Smooth muscle cell (in vitro differentiated cells): Measurements from ENCODE around the gene EVPLL. TPM values are rescaled to one million over a fixed set of nuclear protein-coding genes. Genes with fewer than 3 reads are reported as not detected.
"Not testable (repeated sequence)": the region's sequence is repeated elsewhere in the genome, so short reads cannot be mapped to it uniquely, and the experiment has no call there.

ENCODE experiments used
- DNase-seq: peaks from one replicate; lab custom pipeline; 2025; ENCODE audit not compliant: unreplicated experiment; lab: John Stamatoyannopoulos, UW
- H2AFZ ChIP-seq: fragments of 200-600 bp; sonication (generic); 2 replicates; pipeline ENCODE4 v1.6.0; 2016; ENCODE audit warnings: antibody characterized with exemption, low read depth, mild to moderate bottlenecking
- H3F3A ChIP-seq: fragments of 200-600 bp; sonication (generic); 2 replicates; pipeline ENCODE4 v1.6.0; 2017; ENCODE audit warnings: antibody characterized with exemption, low read depth
- H3K27ac ChIP-seq: fragments of 200-600 bp; sonication (generic); 2 replicates; pipeline ENCODE4 v1.5.1; 2016; ENCODE audit warnings: low read depth, mild to moderate bottlenecking
- H3K27me3 ChIP-seq: fragments of 200-600 bp; sonication (generic); 2 replicates; pipeline ENCODE4 v1.6.1; 2016; ENCODE audit warnings: low read depth, mild to moderate bottlenecking
- H3K36me3 ChIP-seq: fragments of 200-600 bp; sonication (generic); 2 replicates; pipeline ENCODE4 v1.5.1; 2016; ENCODE audit warnings: low read depth
- H3K4me1 ChIP-seq: fragments of 200-600 bp; sonication (generic); 2 replicates; pipeline ENCODE4 v1.5.1; 2016; ENCODE audit warnings: low read depth
- H3K4me2 ChIP-seq: fragments of 200-600 bp; sonication (generic); 2 replicates; pipeline ENCODE4 v1.6.0; 2016; ENCODE audit warnings: mild to moderate bottlenecking
- H3K4me3 ChIP-seq: fragments of 200-600 bp; sonication (generic); 2 replicates; pipeline ENCODE4 v1.5.1; 2016; ENCODE audit warnings: mild to moderate bottlenecking
- H3K79me2 ChIP-seq: fragments of 200-600 bp; sonication (generic); 2 replicates; pipeline ENCODE4 v1.6.0; 2016; ENCODE audit warnings: low read depth, mild to moderate bottlenecking
- H3K9ac ChIP-seq: fragments of 200-600 bp; sonication (generic); 2 replicates; pipeline ENCODE4 v1.6.0; 2016; ENCODE audit warnings: low read depth
- H3K9me3 ChIP-seq: fragments of 200-600 bp; sonication (generic); replicated peaks from 2 replicates; pipeline ENCODE4 v1.5.1; 2016; ENCODE audit warnings: low read depth
- H4K20me1 ChIP-seq: fragments of 200-600 bp; sonication (generic); 2 replicates; pipeline ENCODE4 v1.6.0; 2016; ENCODE audit warnings: low read depth
- CTCF ChIP-seq: fragments of 200-600 bp; sonication (generic); IDR thresholded peaks from 2 replicates; pipeline ENCODE4 v1.5.1; 2017; ENCODE audit warnings: borderline replicate concordance, mild to moderate bottlenecking, antibody characterized with exemption; ENCODE audit not compliant: insufficient read depth, poor library complexity, severe bottlenecking
- WGBS: methylation state at CpG from one replicate; pipeline ENCODE4 v1.1.7; 2016; ENCODE audit warnings: low lambda C conversion rate; 5-methylcytosine and 5-hydroxymethylcytosine counted together
- polyA plus RNA-seq: library from polyadenylated mRNA; unstranded; fragments of >200 nt; fragmentation: Nextera tagmentation; extraction: Ambion mirVana; gene quantifications from 2 replicates; pipeline ENCODE4 v1.2.1, GENCODE V29; 2016
- total RNA-seq: library from RNA; depleted of rRNA; stranded (reverse); fragments of >200 nt; gene quantifications from 2 replicates; pipeline ENCODE4 v1.2.3, GENCODE V29; 2014

The EVPLL gene
- total and polyA plus RNA-seq, 2 experiments from 2014 or later: not detected

GRCh38 chr17:18374216-18374615, 3.4 kb upstream of the EVPLL start:
- H3K27ac ChIP-seq: no peak overlapping the region
- H3K4me2 ChIP-seq: no peak overlapping the region
- no peaks in the 10 kb centered on the region for H4K20me1 ChIP-seq
- no peak overlapping the region for H3K4me3 ChIP-seq
- H3K9ac ChIP-seq: no peak overlapping the region
- no peaks in the 10 kb centered on the region for H3F3A ChIP-seq
- no peak for TF ChIP-seq CTCF
- no peaks in the 10 kb centered on the region for H3K79me2 ChIP-seq
- no peaks in the 10 kb centered on the region for H3K9me3 ChIP-seq
- H3K27me3 ChIP-seq: no peaks in the 10 kb centered on the region
- H3K36me3 ChIP-seq: no peaks in the 10 kb centered on the region
- no peak for DNase-seq
- H2AFZ ChIP-seq: no peak overlapping the region
- WGBS: 69% methylated on average over 7 of the region's 7 CpGs
- no peaks in the 10 kb centered on the region for H3K4me1 ChIP-seq

GRCh38 chr17:18378205-18378505, 577 bp downstream of the EVPLL start:
- Histone ChIP-seq H3K4me1 (no peaks in the 10 kb centered on the region), H3K79me2 (no peaks in the 10 kb centered on the region), H3K4me2 (no peak overlapping the region), H4K20me1 (no peaks in the 10 kb centered on the region), H3K36me3 (no peaks in the 10 kb centered on the region), H2AFZ (no peak overlapping the region), H3K27ac (no peak overlapping the region), H3F3A (no peaks in the 10 kb centered on the region), H3K4me3 (no peak overlapping the region), H3K27me3 (no peaks in the 10 kb centered on the region), H3K9me3 (no peaks in the 10 kb centered on the region), H3K9ac (no peak overlapping the region)
- DNase-seq: no peak
- WGBS: 100% methylated on average over 2 of the region's 2 CpGs
- TF ChIP-seq CTCF: no peak

DNA sequence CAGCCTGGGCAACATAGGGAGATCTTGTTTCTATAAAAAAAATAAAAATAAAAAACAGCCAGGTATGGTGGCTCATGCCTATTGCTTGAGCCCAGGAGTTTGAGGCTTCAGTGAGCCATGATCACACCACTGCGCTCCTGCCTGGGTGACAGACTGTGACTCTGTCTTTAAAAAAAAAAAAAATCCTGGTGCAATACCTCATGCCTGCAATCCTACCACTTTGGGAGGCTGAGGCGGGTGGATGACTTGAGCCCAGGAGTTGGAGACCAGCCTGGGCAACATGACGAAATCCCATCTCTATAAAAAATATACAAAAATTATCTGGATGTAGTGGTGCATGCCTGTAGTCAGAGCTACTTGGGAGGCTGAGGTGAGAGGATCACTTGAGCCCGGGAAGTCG, 1.0 kb downstream of the EVPLL start:
- not testable (repeated sequence) for H2AFZ ChIP-seq, H4K20me1 ChIP-seq, H3K79me2 ChIP-seq, H3K27me3 ChIP-seq, H3K9me3 ChIP-seq, H3F3A ChIP-seq, H3K9ac ChIP-seq, H3K36me3 ChIP-seq, H3K4me1 ChIP-seq, H3K4me3 ChIP-seq, H3K27ac ChIP-seq, DNase-seq, H3K4me2 ChIP-seq
- 92% methylated on average over 5 of the region's 5 CpGs for WGBS

DNA sequence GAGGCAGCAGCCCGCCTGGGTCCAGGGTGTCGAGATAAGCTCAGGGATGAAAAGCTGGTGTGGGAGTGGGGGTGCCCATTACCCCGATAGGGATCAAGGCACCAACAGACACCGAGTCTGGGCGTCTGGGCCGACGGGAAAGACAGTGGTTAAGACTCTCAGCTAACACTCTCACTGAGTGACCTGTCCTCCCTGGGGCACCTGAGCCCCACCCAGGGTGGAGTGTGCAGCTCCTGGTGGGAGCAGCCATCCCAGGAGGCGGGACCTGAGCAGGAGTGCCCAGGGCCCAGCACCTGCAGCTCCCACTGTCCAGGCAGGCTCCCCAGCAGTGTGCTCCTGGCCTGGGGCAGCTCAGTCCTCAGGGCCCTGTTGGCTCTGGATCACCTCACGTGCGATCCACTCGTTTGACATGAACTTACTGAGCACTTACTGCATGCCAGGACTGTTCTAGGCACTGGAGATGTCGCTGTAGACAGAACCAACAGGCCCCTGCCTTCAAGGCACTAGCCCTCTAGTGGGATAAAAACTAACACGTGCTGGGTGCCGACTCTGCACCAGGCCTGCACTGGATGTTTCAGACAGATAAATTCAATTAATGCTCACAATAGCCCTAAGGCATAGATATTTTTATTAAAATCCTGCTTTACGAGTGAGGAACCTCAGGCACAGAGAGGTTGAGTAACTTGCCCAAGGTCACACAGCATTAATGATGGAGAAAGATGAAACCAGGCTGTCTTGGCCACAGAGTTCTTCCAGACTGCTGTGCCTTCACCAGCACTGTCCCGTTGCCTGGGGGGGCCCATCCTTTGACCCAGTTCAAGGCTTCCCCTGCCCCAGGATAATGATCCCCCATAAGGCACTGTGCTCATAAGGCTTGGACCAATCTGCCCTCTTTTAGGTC, 1.9 kb downstream of the EVPLL start:
- 74% methylated on average over 16 of the region's 16 CpGs for WGBS
- Histone ChIP-seq H2AFZ (no peak overlapping the region), H3K4me2 (no peak overlapping the region), H4K20me1 (no peaks in the 10 kb centered on the region), H3F3A (no peaks in the 10 kb centered on the region), H3K4me1 (no peaks in the 10 kb centered on the region), H3K79me2 (no peaks in the 10 kb centered on the region), H3K9ac (no peak overlapping the region), H3K27ac (no peak overlapping the region), H3K4me3 (no peak overlapping the region), H3K36me3 (no peaks in the 10 kb centered on the region), H3K9me3 (no peaks in the 10 kb centered on the region), H3K27me3 (no peaks in the 10 kb centered on the region)
- DNase-seq: no peak
- no peak for TF ChIP-seq CTCF
